Smooth muscle cell (in vitro differentiated cells): ENCODE data around the gene ARF3. TPM values are rescaled to one million over a fixed set of nuclear protein-coding genes. Genes with fewer than 3 reads are reported as not detected.
"Not testable (repeated sequence)": the region's sequence is repeated elsewhere in the genome, so short reads cannot be mapped to it uniquely, and the experiment has no call there.

Experiments used
- DNase-seq: peaks from one replicate; lab custom pipeline; 2025; ENCODE audit not compliant: unreplicated experiment; lab: John Stamatoyannopoulos, UW
- H2AFZ ChIP-seq: fragments of 200-600 bp; sonication (generic); 2 replicates; pipeline ENCODE4 v1.6.0; 2016; ENCODE audit warnings: antibody characterized with exemption, low read depth, mild to moderate bottlenecking
- H3F3A ChIP-seq: fragments of 200-600 bp; sonication (generic); 2 replicates; pipeline ENCODE4 v1.6.0; 2017; ENCODE audit warnings: antibody characterized with exemption, low read depth
- H3K27ac ChIP-seq: fragments of 200-600 bp; sonication (generic); 2 replicates; pipeline ENCODE4 v1.5.1; 2016; ENCODE audit warnings: low read depth, mild to moderate bottlenecking
- H3K27me3 ChIP-seq: fragments of 200-600 bp; sonication (generic); 2 replicates; pipeline ENCODE4 v1.6.1; 2016; ENCODE audit warnings: low read depth, mild to moderate bottlenecking
- H3K36me3 ChIP-seq: fragments of 200-600 bp; sonication (generic); 2 replicates; pipeline ENCODE4 v1.5.1; 2016; ENCODE audit warnings: low read depth
- H3K4me1 ChIP-seq: fragments of 200-600 bp; sonication (generic); 2 replicates; pipeline ENCODE4 v1.5.1; 2016; ENCODE audit warnings: low read depth
- H3K4me2 ChIP-seq: fragments of 200-600 bp; sonication (generic); 2 replicates; pipeline ENCODE4 v1.6.0; 2016; ENCODE audit warnings: mild to moderate bottlenecking
- H3K4me3 ChIP-seq: fragments of 200-600 bp; sonication (generic); 2 replicates; pipeline ENCODE4 v1.5.1; 2016; ENCODE audit warnings: mild to moderate bottlenecking
- H3K79me2 ChIP-seq: fragments of 200-600 bp; sonication (generic); 2 replicates; pipeline ENCODE4 v1.6.0; 2016; ENCODE audit warnings: low read depth, mild to moderate bottlenecking
- H3K9ac ChIP-seq: fragments of 200-600 bp; sonication (generic); 2 replicates; pipeline ENCODE4 v1.6.0; 2016; ENCODE audit warnings: low read depth
- H3K9me3 ChIP-seq: fragments of 200-600 bp; sonication (generic); replicated peaks from 2 replicates; pipeline ENCODE4 v1.5.1; 2016; ENCODE audit warnings: low read depth
- H4K20me1 ChIP-seq: fragments of 200-600 bp; sonication (generic); 2 replicates; pipeline ENCODE4 v1.6.0; 2016; ENCODE audit warnings: low read depth
- CTCF ChIP-seq: fragments of 200-600 bp; sonication (generic); IDR thresholded peaks from 2 replicates; pipeline ENCODE4 v1.5.1; 2017; ENCODE audit warnings: borderline replicate concordance, mild to moderate bottlenecking, antibody characterized with exemption; ENCODE audit not compliant: insufficient read depth, poor library complexity, severe bottlenecking
- WGBS: methylation state at CpG from one replicate; pipeline ENCODE4 v1.1.7; 2016; ENCODE audit warnings: low lambda C conversion rate; 5-methylcytosine and 5-hydroxymethylcytosine counted together
- polyA plus RNA-seq: library from polyadenylated mRNA; unstranded; fragments of >200 nt; fragmentation: Nextera tagmentation; extraction: Ambion mirVana; gene quantifications from 2 replicates; pipeline ENCODE4 v1.2.1, GENCODE V29; 2016
- total RNA-seq: library from RNA; depleted of rRNA; stranded (reverse); fragments of >200 nt; gene quantifications from 2 replicates; pipeline ENCODE4 v1.2.3, GENCODE V29; 2014

ARF3 gene
- total and polyA plus RNA-seq, 2 experiments from 2014 or later = 59.9 to 67.7 TPM

GRCh38 chr12:48917857-48918537, 39.3 kb downstream of the ARF3 start:
- DNase-seq = no peak
- no peaks in the 10 kb centered on the region for H3F3A ChIP-seq
- no peak overlapping the region for H3K9ac ChIP-seq
- TF ChIP-seq CTCF = no peak
- H3K4me1 ChIP-seq = peaks cover 6% of the 10 kb centered on the region
- no peak overlapping the region for H3K27ac ChIP-seq
- H3K79me2 ChIP-seq = no peaks in the 10 kb centered on the region
- no peaks in the 10 kb centered on the region for H4K20me1 ChIP-seq
- WGBS = 96% methylated on average over 3 of the region's 3 CpGs
- H3K27me3 ChIP-seq = no peaks in the 10 kb centered on the region
- no peak overlapping the region for H3K4me3 ChIP-seq
- no peak overlapping the region for H2AFZ ChIP-seq
- no peaks in the 10 kb centered on the region for H3K36me3 ChIP-seq
- no peaks in the 10 kb centered on the region for H3K9me3 ChIP-seq
- H3K4me2 ChIP-seq = no peak overlapping the region

- no peak overlapping the region for H3K9ac ChIP-seq
- TF ChIP-seq CTCF = no peak
Observed at GRCh38 chr12:48910196-48910595, 47.1 kb downstream of the ARF3 start.

GRCh38 chr12:48909698-48910097, 47.6 kb downstream of the ARF3 start:
- not testable (repeated sequence) for H3K79me2 ChIP-seq, H3K4me2 ChIP-seq, H3K27ac ChIP-seq, H3K27me3 ChIP-seq, H3K9me3 ChIP-seq, H4K20me1 ChIP-seq, DNase-seq, H3K4me3 ChIP-seq, H3K9ac ChIP-seq, H2AFZ ChIP-seq, H3K4me1 ChIP-seq, H3F3A ChIP-seq, H3K36me3 ChIP-seq
- 82% methylated on average over 11 of the region's 11 CpGs for WGBS

More at GRCh38 chr12:48910196-48910595, 47.1 kb downstream of the ARF3 start:
- no peak overlapping the region for H2AFZ ChIP-seq
- H3F3A ChIP-seq = no peaks in the 10 kb centered on the region
- no peak overlapping the region for H3K4me3 ChIP-seq
- no peaks in the 10 kb centered on the region for H3K27me3 ChIP-seq
- H3K4me1 ChIP-seq = peaks cover 6% of the 10 kb centered on the region
- no peak overlapping the region for H3K4me2 ChIP-seq
- H3K9me3 ChIP-seq = no peaks in the 10 kb centered on the region
- H4K20me1 ChIP-seq = no peaks in the 10 kb centered on the region
- H3K79me2 ChIP-seq = no peaks in the 10 kb centered on the region
- no peak for DNase-seq
- no peaks in the 10 kb centered on the region for H3K36me3 ChIP-seq
- H3K27ac ChIP-seq = no peak overlapping the region

GRCh38 chr12:48907245-48907644, 50.0 kb downstream of the ARF3 start:
- no peaks in the 10 kb centered on the region for H3F3A ChIP-seq
- WGBS = 79% methylated on average over 3 of the region's 3 CpGs
- DNase-seq = no peak
- H3K4me2 ChIP-seq = no peak overlapping the region
- no peak overlapping the region for H3K4me3 ChIP-seq
- H3K36me3 ChIP-seq = no peaks in the 10 kb centered on the region
- H2AFZ ChIP-seq = no peak overlapping the region
- no peak for TF ChIP-seq CTCF
- no peaks in the 10 kb centered on the region for H3K27me3 ChIP-seq
- H3K27ac ChIP-seq = no peak overlapping the region
- no peaks in the 10 kb centered on the region for H4K20me1 ChIP-seq
- no peaks in the 10 kb centered on the region for H3K4me1 ChIP-seq
- H3K9me3 ChIP-seq = no peaks in the 10 kb centered on the region
- no peaks in the 10 kb centered on the region for H3K79me2 ChIP-seq
- no peak overlapping the region for H3K9ac ChIP-seq
